Lower leg skin (tissue), 4 donors: ENCODE results near the gene CELF2. TPM values are rescaled to one million over a fixed set of nuclear protein-coding genes. Genes with fewer than 3 reads are reported as not detected.

ENCODE experiments used
- DNase-seq, 2 donors: peaks; one replicate each; pipeline ENCODE4 v3.0.0-alpha.2; 2019; ENCODE audit warnings: low spot score in 2 of 2
- H3K4me3 ChIP-seq: fragments of 200-600 bp; sonication (generic); 2 replicates; pipeline ENCODE4 v1.5.1; 2017; ENCODE audit warnings: mild to moderate bottlenecking, low read depth; ENCODE audit not compliant: poor library complexity, severe bottlenecking
- CTCF ChIP-seq, 3 donors: fragments of 450-650 bp; IDR thresholded peaks; one replicate each; pipeline ENCODE4 v1.5.1; 2016; ENCODE audit warnings: antibody characterized with exemption in 3 of 3, mild to moderate bottlenecking in 3 of 3, moderate library complexity in 2 of 3
- POLR2A ChIP-seq, 2 donors: fragments of 450-650 bp; IDR thresholded peaks; one replicate each; pipeline ENCODE4 v1.6.1; 2016 to 2017; ENCODE audit warnings: antibody characterized with exemption in 2 of 2, mild to moderate bottlenecking in 1 of 2, moderate library complexity in 1 of 2
- WGBS, 2 donors: methylation state at CpG; one replicate each; pipeline ENCODE4 v1.1.5; 2018; 5-methylcytosine and 5-hydroxymethylcytosine counted together
- intact Hi-C: fragments of 100-400 bp; cut with DNase I; formaldehyde crosslinking; loops from one replicate; pipeline ENCODE4 v1.15.0; 2023; ENCODE audit warnings: low total_unique reads
- total RNA-seq, 4 donors: library from RNA; depleted of rRNA; stranded (reverse); fragments of >200 nt; gene quantifications; one replicate each; pipeline ENCODE4 v1.1.0, GENCODE V29; 2016

Gene CELF2
- total RNA-seq, 4 donors from 2014 or later = 16.9 to 39.9 (median 20.7) TPM

- intact Hi-C loops = no loop called here
- WGBS, 2 donors = 59 to 63% methylated on average over 7 of the region's 7 CpGs
Measured at GRCh38 chr10:11034762-11035161, 17.1 kb downstream of the CELF2 start.

DNA sequence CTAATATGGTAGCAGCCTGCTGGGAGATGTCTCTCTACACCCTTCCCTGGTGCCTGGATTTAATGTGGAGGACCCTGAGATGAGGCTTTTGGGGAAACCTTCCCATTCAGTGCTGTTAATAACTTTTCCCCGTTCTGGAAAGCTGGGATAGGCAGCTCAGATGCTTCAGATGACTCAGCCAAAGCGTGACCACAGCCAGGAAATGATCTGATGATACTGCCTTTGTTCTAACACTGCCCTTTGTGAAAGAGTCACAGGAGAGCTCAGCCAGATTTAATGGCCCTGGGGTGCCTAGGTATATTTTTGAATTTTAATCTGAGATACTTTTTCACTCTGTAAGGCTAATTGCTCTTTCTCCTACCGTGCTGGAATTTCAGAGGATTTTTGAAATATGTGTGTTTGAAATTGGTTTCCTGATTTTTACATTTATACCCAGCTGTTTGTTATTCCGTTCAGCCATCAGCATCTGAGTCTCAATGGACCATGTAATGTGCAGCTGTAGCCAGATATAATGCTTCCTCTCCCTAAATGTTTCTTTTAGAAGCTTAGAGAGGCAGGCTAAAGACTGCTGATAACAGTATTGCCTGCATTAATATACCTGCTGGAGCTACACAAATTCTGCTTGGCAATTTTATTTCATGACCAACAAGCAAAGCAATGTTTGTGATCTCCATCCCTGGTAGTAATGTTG lies 17.8 kb downstream of the CELF2 start:
- peak; percentile 71 to 93 for DNase-seq
- intact Hi-C loops = no loop called here
- WGBS, 2 donors = 33% methylated on average over 4 of the region's 4 CpGs
- no peak for TF ChIP-seq CTCF (IDR thresholded peaks at IDR 0.05)
- TF ChIP-seq POLR2A (IDR thresholded peaks at IDR 0.05) = no peak
- H3K4me3 ChIP-seq = no peak overlapping the region

More at GRCh38 chr10:11034762-11035161, 17.1 kb downstream of the CELF2 start:
- DNase-seq = no peak
- no peak for TF ChIP-seq CTCF (IDR thresholded peaks at IDR 0.05)
- TF ChIP-seq POLR2A (IDR thresholded peaks at IDR 0.05) = no peak
- H3K4me3 ChIP-seq = no peak overlapping the region

DNA sequence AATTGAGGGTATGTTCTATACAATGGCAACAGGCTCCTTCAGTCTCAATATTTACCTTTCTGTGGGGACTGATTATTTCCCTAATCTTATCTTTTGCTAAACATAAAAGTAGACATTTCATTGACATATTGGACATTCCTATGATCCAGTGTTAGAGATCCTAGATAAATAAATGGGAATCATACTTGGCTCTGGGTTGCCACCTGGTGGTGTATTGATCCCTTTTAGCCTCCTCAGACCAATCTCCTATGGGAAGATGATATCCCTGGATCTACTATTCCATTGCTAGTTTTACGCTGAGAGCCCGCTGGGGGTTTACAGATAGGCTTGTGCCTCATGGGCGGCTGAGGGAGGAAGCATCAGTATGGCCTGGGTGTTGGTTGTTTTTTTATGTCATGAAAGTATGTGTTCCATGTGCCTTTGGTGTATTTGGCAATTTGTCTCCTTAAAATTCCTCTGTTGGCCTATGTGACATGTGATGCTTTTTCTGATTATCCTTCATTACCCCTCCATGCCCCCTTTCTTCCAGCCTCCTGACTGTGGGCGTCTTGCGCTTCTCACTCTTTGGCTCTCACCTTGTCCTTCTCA lies 18.8 kb downstream of the CELF2 start:
- DNase-seq = no peak
- no peak overlapping the region for H3K4me3 ChIP-seq
- intact Hi-C loops = no loop called here
- 71 to 87% methylated on average over 5 of the region's 5 CpGs for WGBS, 2 donors
- no peak for TF ChIP-seq CTCF (IDR thresholded peaks at IDR 0.05)
- TF ChIP-seq POLR2A (IDR thresholded peaks at IDR 0.05) = no peak

DNA sequence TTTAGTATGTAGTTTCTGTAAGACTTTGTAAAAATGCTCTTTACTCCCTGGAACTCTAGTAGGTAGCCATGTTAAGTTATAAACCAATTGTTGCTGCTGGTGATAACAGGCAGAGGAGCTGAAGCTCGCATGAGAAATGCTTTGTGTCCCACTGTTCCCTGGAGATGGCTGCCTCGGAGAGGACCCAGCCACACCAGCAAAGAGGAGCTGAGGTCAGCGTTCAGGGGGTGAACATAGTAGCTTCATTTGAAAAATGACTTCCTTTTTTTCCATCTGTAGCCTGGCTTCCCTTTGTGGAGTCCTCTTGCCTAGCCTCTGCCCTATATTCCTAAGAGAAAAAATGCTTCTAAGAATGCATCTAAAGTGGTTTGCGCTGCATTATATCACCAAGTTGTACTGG lies 20.3 kb downstream of the CELF2 start:
- no peak for DNase-seq
- WGBS, 2 donors = 73 to 77% methylated on average over 4 of the region's 4 CpGs
- no peak overlapping the region for H3K4me3 ChIP-seq
- intact Hi-C loops = no loop called here
- TF ChIP-seq CTCF (IDR thresholded peaks at IDR 0.05) (no peak), POLR2A (IDR thresholded peaks at IDR 0.05) (no peak)

DNA sequence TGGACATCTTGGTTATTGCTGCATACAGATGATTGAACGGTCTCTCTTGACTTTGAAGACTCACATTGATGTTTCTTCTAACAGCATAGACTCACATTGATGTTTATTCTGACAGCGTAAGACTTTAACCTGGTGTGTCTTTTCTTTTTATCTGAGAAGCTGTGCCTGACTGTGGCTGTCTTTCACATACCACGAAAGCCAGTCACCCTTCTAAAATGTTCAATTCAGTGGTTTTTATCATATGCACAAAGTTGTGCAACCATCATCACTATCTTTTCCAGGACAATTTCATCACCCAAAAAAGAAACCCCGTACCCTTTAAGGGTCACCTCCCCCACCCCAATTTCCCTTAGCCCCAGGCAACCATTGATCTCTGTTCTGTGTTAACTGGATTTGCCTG lies 24.7 kb downstream of the CELF2 start:
- DNase-seq = no peak
- intact Hi-C loops = no loop called here
- 85 to 88% methylated on average over 4 of the region's 4 CpGs for whole genome bisulfite sequencing, 2 donors
- TF ChIP-seq CTCF (IDR thresholded peaks at IDR 0.05) (no peak), POLR2A (IDR thresholded peaks at IDR 0.05) (no peak)
- no peak overlapping the region for H3K4me3 ChIP-seq
